ENCODE measurements around the gene EPS8L2.
"Not testable (repeated sequence)": the region's sequence is repeated elsewhere in the genome, so short reads cannot be mapped to it uniquely, and the experiment has no call there.

EPS8L2 gene

GRCh38 chr11:725624-726202 lies 19.7 kb downstream of the EPS8L2 start:
- DNase-seq (ENCODE audit: low read depth in 2 of 2), result no peak

GRCh38 chr11:726278-727220 lies 20.5 kb downstream of the EPS8L2 start:
- peak in 1 of 2 donors; percentile 40 for DNase-seq (ENCODE audit: low read depth in 2 of 2)

GRCh38 chr11:727281-727701 lies 21.3 kb downstream of the EPS8L2 start:
- no peak for DNase-seq (ENCODE audit: low read depth in 2 of 2)

- DNase-seq (ENCODE audit: low read depth in 2 of 2), result peak; percentile 75 to 80
Measured at GRCh38 chr11:727859-728748, 22.1 kb downstream of the EPS8L2 start.

- no peak for DNase-seq (ENCODE audit: low read depth in 2 of 2)
Measured at GRCh38 chr11:728901-729491, 23.0 kb downstream of the EPS8L2 start.

GRCh38 chr11:729492-730074 lies 23.6 kb downstream of the EPS8L2 start:
- DNase-seq (ENCODE audit: low read depth in 2 of 2), result no peak

- no peak for DNase-seq (ENCODE audit: low read depth in 2 of 2)
Measured at GRCh38 chr11:733072-733471, 27.0 kb downstream of the EPS8L2 start.

GRCh38 chr11:734541-734940 lies 28.5 kb downstream of the EPS8L2 start:
- DNase-seq (ENCODE audit: low read depth in 2 of 2), result not testable (repeated sequence)

GRCh38 chr11:737366-737765 lies 31.3 kb downstream of the EPS8L2 start:
- no peak for DNase-seq (ENCODE audit: low read depth in 2 of 2)

GRCh38 chr11:737899-738298 lies 31.9 kb downstream of the EPS8L2 start:
- DNase-seq (ENCODE audit: low read depth in 2 of 2), result not testable (repeated sequence)

- no peak for DNase-seq (ENCODE audit: low read depth in 2 of 2)
Measured at GRCh38 chr11:742156-742546, 36.1 kb downstream of the EPS8L2 start.

- DNase-seq (ENCODE audit: low read depth in 2 of 2), result no peak
Measured at GRCh38 chr11:742571-743201, 36.7 kb downstream of the EPS8L2 start.

GRCh38 chr11:745428-745827 lies 39.4 kb downstream of the EPS8L2 start:
- no peak for DNase-seq (ENCODE audit: low read depth in 2 of 2)

GRCh38 chr11:746289-747157 lies 40.5 kb downstream of the EPS8L2 start:
- no peak for DNase-seq (ENCODE audit: low read depth in 2 of 2)

- peak; percentile 81 to 90 for DNase-seq (ENCODE audit: low read depth in 2 of 2)
Measured at GRCh38 chr11:747158-748006, 41.4 kb downstream of the EPS8L2 start, which contains the start of gene TALDO1. TSS of gene TALDO1 (plus strand) at chr11:747464. CDS start at chr11:747482, 18 bp downstream.

GRCh38 chr11:748007-748359 lies 42.0 kb downstream of the EPS8L2 start:
- DNase-seq (ENCODE audit: low read depth in 2 of 2), result no peak

GRCh38 chr11:749731-750130 lies 43.7 kb downstream of the EPS8L2 start:
- DNase-seq (ENCODE audit: low read depth in 2 of 2), result no peak

- DNase-seq (ENCODE audit: low read depth in 2 of 2), result no peak
Measured at GRCh38 chr11:760236-760635, 54.2 kb downstream of the EPS8L2 start.

Data from stimulated activated CD4-positive, alpha-beta T cell treated with anti-CD3 and anti-CD28 coated beads, Interleukin-4, amount 100 ng/mL, for 48 hours (primary cell).